Epithelial cell of proximal tubule (primary cell): ENCODE measurements around the gene CCDC17. TPM values are rescaled to one million over a fixed set of nuclear protein-coding genes. Genes with fewer than 3 reads are reported as not detected.

Source experiments
- DNase-seq: peaks from one replicate; pipeline ENCODE4 v3.0.0-alpha.2; 2011; ENCODE audit warnings: low read depth
- H3K4me3 ChIP-seq: 2 replicates; pipeline ENCODE4 v1.5.1; 2011; ENCODE audit warnings: low read depth, mild to moderate bottlenecking, low read length
- total RNA-seq: library from RNA; depleted of rRNA; stranded (reverse); fragments of >200 nt; gene quantifications from 2 replicates; pipeline ENCODE4 v1.2.3, GENCODE V29; 2015
- TF ChIP-seq, protein P1 (sequence below): conservative IDR thresholded peaks from 2 replicates; pipeline ENCODE4 v1.5.1; 2012; ENCODE audit warnings: low read depth, mild to moderate bottlenecking, low read length

The CCDC17 gene
- 0.22 TPM in 1 of 2 replicates, not detected in the other for total RNA-seq

DNA sequence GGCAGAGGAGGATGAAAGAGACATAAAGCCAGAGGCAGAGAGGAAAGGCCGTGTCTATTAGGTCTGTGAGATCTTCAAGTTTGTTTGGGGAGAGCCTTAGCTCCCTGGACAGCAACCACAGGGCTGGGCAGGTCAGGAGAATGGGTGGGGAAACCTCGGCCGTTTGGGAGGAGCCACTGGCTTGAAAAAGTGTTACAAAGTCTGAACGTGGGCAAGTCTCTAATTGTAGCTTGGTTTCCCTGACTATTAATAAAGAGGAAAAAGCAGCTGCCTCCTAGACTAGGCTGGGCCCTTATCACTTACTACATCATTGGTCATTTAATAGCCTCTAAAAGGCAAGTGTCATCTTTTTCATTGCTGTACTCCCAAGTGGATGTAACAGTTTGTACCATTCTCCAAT, at the start of gene CCDC17:
Gene CCDC17 (minus strand): TSS at position 83 of the 400 bp plus-strand sequence. CDS start 145 bp downstream, outside the sequence.
- DNase-seq = no peak
- H3K4me3 ChIP-seq = no peak within 1 kb of the TSS
- TF ChIP-seq, protein P1, sequence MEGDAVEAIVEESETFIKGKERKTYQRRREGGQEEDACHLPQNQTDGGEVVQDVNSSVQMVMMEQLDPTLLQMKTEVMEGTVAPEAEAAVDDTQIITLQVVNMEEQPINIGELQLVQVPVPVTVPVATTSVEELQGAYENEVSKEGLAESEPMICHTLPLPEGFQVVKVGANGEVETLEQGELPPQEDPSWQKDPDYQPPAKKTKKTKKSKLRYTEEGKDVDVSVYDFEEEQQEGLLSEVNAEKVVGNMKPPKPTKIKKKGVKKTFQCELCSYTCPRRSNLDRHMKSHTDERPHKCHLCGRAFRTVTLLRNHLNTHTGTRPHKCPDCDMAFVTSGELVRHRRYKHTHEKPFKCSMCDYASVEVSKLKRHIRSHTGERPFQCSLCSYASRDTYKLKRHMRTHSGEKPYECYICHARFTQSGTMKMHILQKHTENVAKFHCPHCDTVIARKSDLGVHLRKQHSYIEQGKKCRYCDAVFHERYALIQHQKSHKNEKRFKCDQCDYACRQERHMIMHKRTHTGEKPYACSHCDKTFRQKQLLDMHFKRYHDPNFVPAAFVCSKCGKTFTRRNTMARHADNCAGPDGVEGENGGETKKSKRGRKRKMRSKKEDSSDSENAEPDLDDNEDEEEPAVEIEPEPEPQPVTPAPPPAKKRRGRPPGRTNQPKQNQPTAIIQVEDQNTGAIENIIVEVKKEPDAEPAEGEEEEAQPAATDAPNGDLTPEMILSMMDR = no peak

DNA sequence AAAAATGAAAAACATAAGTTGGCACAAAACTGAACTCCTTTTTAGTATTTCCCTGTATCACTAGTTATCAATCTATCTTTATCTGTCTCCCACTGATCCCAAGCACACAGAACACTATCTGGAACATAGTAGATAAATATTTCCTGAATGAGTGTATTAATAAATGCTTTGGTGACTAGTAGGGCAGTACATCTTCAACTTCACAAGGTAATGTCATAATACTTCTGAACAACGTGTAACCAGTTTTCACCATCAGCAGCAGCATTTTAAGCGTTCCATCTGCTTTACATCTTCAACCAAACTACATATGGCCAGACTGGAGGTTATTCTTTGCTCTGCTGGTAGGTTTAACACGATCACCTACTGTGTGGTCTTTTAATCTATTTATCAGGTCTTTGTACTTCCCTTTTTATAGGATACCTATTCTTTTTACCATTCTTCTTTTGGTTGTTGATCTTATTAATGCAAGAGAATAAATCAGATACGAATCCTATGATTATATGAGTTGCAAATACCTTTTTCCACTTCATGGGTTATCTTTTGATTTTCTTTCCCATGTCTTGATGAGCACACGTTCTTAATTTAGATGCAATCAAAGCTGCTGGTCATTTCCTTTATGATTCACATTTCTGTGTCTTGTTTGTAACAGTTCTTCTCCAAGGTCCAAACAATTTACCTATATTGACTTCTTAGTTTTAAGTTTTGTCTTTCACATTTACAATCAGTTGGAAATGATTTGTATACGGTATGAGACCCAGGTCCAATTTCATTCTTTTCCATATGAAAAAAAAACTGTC, 46.2 kb upstream of the CCDC17 start:
- DNase-seq = no peak
- no peak overlapping the region for H3K4me3 ChIP-seq
- TF ChIP-seq, protein P1 = no peak

DNA sequence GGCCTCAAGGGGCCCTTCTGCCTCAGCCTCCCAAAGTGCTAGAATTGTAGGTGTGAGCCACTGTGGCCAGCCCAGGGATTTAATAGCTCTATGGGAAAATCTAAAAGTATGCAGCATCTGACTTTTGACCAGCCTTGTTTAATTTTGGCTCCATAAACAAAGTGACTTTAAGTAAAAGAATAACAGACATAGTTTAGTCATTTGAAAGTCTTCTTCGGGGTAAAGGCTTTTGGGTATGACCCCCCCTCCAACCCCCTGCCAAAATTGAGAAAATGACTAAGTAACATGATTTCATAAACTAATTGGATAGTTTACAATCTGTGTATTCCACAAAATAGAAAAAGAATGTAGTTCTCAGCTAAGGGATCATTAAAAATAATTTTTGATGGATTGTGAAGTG, 45.5 kb upstream of the CCDC17 start:
- no peak for DNase-seq
- no peak overlapping the region for H3K4me3 ChIP-seq
- TF ChIP-seq, protein P1 = no peak

DNA sequence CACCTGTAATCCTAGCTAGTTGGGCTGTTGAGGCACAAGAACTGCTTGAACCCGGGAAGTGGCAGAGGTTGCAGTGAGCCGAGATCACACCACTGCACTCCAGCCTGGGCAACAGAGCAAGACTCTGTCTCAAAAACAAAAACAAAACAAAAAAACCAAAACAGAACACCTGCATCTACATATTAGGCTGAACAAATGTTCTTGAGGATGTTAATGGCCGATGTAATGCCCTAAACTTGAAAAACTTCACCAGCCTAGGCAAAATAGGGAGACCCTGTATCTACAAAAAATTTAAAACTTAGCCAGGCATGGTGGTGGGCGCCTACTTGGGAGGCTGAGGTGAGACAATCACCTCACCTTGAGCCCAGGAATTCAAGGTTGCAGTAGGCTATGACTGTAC, 44.7 kb upstream of the CCDC17 start:
- no peak for DNase-seq
- TF ChIP-seq, protein P1 = no peak

DNA sequence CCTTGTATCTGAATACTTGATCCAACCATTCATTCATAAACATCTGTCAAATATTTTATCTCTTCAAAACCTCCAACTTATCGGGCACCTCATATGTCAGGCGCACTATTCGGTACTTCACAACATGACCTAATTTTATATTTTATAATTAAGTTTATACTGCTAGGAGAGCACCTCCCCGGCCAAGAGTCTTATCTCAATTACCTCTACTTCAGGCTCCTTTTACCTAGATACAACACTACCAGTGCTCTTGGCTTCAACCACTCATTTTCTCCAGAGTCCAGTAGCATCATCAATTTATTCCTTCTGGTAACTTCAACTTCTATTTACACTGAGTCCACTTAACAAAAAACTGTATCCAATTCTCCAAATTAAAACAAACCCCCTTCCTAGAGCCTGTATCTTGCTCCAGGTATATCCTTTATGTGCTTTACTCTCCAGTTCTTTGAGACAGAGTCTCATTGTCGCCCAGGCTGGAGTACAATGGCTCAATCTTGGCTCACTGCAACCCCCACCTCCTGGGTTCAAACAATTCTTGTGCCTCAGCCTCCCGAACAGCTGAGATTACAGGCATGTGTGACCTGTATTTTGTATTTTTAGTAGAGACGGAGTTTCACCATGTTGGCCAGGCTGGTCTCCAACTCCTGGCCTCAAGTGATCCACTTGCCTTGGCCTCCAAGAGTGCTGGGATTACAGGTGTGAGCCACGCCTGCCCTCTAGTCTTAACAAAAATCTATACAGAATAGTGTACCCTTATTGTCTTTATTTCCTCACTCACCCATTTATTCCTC, 43.7 kb upstream of the CCDC17 start:
- DNase-seq = no peak
- H3K4me3 ChIP-seq = no peak overlapping the region
- TF ChIP-seq, protein P1 = no peak

More for the DNA sequence above, 44.7 kb upstream of the CCDC17 start:
- no peak overlapping the region for H3K4me3 ChIP-seq

DNA sequence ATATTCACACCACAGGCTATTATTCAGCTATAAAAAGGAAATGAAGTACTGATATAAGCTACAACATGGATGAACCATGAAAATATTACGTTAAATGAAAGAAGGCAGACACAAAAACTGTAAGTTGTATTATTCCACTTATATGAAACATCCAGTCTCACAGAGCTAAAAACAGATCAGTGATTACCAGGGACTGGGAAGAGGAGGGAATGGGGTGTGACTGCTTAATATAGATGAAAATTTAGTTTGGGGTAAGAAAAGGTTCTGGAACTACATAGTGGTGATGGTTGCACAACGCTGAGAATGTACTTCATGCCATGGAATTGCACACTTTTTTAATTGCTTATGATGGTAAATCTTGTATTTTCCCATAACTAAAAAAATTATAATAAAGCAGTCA, 43.0 kb upstream of the CCDC17 start:
- H3K4me3 ChIP-seq = no peak overlapping the region
- TF ChIP-seq, protein P1 = no peak
- DNase-seq = no peak
